ENCODE data around the gene CLINT1. TPM values are rescaled to one million over a fixed set of nuclear protein-coding genes. Genes with fewer than 3 reads are reported as not detected.

CLINT1 gene
- total RNA-seq, 1 experiment from 2014 or later: 79.6 TPM

- TF ChIP-seq PRDM15 (CRISPR knock-in tag; IDR thresholded peaks at IDR 0.05) (no peak), JUN (CRISPR knock-in tag; IDR thresholded peaks at IDR 0.05) (no peak), ELF4 (CRISPR knock-in tag; IDR thresholded peaks at IDR 0.05; ENCODE audit: low read depth) (no peak), FOXJ3 (CRISPR knock-in tag; IDR thresholded peaks at IDR 0.05; ENCODE audit: borderline replicate concordance) (no peak)
- TF ChIP-seq, protein P1, sequence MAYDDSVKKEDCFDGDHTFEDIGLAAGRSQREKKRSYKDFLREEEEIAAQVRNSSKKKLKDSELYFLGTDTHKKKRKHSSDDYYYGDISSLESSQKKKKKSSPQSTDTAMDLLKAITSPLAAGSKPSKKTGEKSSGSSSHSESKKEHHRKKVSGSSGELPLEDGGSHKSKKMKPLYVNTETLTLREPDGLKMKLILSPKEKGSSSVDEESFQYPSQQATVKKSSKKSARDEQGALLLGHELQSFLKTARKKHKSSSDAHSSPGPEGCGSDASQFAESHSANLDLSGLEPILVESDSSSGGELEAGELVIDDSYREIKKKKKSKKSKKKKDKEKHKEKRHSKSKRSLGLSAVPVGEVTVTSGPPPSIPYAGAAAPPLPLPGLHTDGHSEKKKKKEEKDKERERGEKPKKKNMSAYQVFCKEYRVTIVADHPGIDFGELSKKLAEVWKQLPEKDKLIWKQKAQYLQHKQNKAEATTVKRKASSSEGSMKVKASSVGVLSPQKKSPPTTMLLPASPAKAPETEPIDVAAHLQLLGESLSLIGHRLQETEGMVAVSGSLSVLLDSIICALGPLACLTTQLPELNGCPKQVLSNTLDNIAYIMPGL (CRISPR knock-in tag; IDR thresholded peaks at IDR 0.05): no peak
- TF ChIP-seq, protein P2, sequence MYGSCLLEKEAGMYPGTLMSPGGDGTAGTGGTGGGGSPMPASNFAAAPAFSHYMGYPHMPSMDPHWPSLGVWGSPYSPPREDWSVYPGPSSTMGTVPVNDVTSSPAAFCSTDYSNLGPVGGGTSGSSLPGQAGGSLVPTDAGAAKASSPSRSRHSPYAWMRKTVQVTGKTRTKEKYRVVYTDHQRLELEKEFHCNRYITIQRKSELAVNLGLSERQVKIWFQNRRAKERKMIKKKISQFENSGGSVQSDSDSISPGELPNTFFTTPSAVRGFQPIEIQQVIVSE (CRISPR knock-in tag; IDR thresholded peaks at IDR 0.05; ENCODE audit: borderline replicate concordance): no peak
These were observed 39.3 kb downstream of the CLINT1 start (continued) for GRCh38 chr5:157819502-157820115.

- ChIA-PET CTCF (interaction anchor here (1.8 kb wide), 1 partner anchor 177 kb away, joined by 16 read pairs; no protein-coding TSS in a partner anchor), POLR2A (interaction anchor here (0.7 kb wide), 1 partner anchor 17 kb away, joined by 7 read pairs; no protein-coding TSS in a partner anchor)
- peaks cover 32% of the 10 kb centered on the region for H3K4me1 Mint-ChIP-seq
- H3K27me3 Mint-ChIP-seq (ENCODE audit: low read depth): no peaks in the 10 kb centered on the region
- ATAC-seq (no peak), DNase-seq (ENCODE audit: low spot score) (no peak)
- no peaks in the 10 kb centered on the region for H3K9me3 Mint-ChIP-seq
- H3K4me3 Mint-ChIP-seq: no peak overlapping the region
- no peak overlapping the region for H3K27ac Mint-ChIP-seq
- TF ChIP-seq ZNF121 (CRISPR knock-in tag; IDR thresholded peaks at IDR 0.05) (peak; percentile 53; the same call in 1 of the 2 replicates), ZNF671 (CRISPR knock-in tag; IDR thresholded peaks at IDR 0.05) (no peak)
- TF ChIP-seq, protein P3, sequence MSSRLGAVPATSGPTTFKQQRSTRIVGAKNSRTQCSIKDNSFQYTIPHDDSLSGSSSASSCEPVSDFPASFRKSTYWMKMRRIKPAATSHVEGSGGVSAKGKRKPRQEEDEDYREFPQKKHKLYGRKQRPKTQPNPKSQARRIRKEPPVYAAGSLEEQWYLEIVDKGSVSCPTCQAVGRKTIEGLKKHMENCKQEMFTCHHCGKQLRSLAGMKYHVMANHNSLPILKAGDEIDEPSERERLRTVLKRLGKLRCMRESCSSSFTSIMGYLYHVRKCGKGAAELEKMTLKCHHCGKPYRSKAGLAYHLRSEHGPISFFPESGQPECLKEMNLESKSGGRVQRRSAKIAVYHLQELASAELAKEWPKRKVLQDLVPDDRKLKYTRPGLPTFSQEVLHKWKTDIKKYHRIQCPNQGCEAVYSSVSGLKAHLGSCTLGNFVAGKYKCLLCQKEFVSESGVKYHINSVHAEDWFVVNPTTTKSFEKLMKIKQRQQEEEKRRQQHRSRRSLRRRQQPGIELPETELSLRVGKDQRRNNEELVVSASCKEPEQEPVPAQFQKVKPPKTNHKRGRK (CRISPR knock-in tag; IDR thresholded peaks at IDR 0.05; ENCODE audit: borderline replicate concordance): no peak
- peaks cover 11% of the 10 kb centered on the region for H3K36me3 Mint-ChIP-seq
These were observed 40.6 kb downstream of the CLINT1 start for GRCh38 chr5:157818368-157818767.

DNA sequence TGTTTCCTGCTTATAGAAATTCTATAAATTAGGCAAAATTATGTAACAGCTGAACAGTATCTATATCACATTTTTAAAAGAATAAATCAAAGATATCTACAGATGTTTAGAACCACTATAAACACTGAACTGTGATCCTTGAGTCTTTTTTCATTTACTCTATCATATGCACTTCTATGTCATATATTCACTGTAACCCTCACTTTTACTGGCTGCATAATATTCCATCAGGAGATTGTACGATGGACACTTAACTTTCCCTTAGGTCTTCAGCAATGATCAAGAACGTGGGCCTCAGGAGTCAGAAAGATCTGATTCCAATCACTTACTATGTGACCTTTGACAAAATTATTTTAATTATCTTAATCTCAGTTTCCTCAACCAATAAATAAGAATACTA, 41.0 kb downstream of the CLINT1 start:
- H3K27ac Mint-ChIP-seq: no peak overlapping the region
- CTCF ChIA-PET: interaction anchor here (1.0 to 1.8 kb wide), 4 partner anchors 11 to 177 kb away, joined by 5 to 16 read pairs (median 6); no protein-coding TSS in a partner anchor
- POLR2A ChIA-PET: no interaction called here
- DNase-seq (ENCODE audit: low spot score): no peak
- peaks cover 15% of the 10 kb centered on the region for H3K36me3 Mint-ChIP-seq
- H3K27me3 Mint-ChIP-seq (ENCODE audit: low read depth): no peaks in the 10 kb centered on the region
- TF ChIP-seq ZNF219 (CRISPR knock-in tag; IDR thresholded peaks at IDR 0.05; ENCODE audit: borderline replicate concordance): no peak
- TF ChIP-seq NFYB (CRISPR knock-in tag; conservative IDR thresholded peaks at IDR 0.05; ENCODE audit: low read depth): no peak
- TF ChIP-seq NR3C1 (CRISPR knock-in tag; conservative IDR thresholded peaks at IDR 0.05; ENCODE audit: low read depth): no peak
- no peak for TF ChIP-seq ZNF263 (CRISPR knock-in tag; IDR thresholded peaks at IDR 0.05; ENCODE audit: low read depth)
- TF ChIP-seq USF1 (CRISPR knock-in tag; IDR thresholded peaks at IDR 0.05): no peak
- TF ChIP-seq GABPB1 (CRISPR knock-in tag; IDR thresholded peaks at IDR 0.05): no peak
- TF ChIP-seq STAT6 (CRISPR knock-in tag; conservative IDR thresholded peaks at IDR 0.05; ENCODE audit: low read depth): no peak
- no peak for TF ChIP-seq ZNF396 (CRISPR knock-in tag; IDR thresholded peaks at IDR 0.05; ENCODE audit: borderline replicate concordance)
- no peak for TF ChIP-seq RELA (CRISPR knock-in tag; IDR thresholded peaks at IDR 0.05; ENCODE audit: borderline replicate concordance)
- no peak for TF ChIP-seq TEAD4 (CRISPR knock-in tag; IDR thresholded peaks at IDR 0.05)
- TF ChIP-seq EMX1 (CRISPR knock-in tag; IDR thresholded peaks at IDR 0.05): no peak
- TF ChIP-seq NR2C2 (CRISPR knock-in tag; IDR thresholded peaks at IDR 0.05): no peak
- no peak for TF ChIP-seq MXD4 (CRISPR knock-in tag; IDR thresholded peaks at IDR 0.05; ENCODE audit: borderline replicate concordance)
- TF ChIP-seq NFE2L1 (CRISPR knock-in tag; IDR thresholded peaks at IDR 0.05): no peak
- H3K4me1 Mint-ChIP-seq: peaks cover 32% of the 10 kb centered on the region
- H3K4me3 Mint-ChIP-seq: no peak overlapping the region
- H3K9me3 Mint-ChIP-seq: no peaks in the 10 kb centered on the region
- ATAC-seq: no peak

Data from WTC11 (cell line).